Measurements from ENCODE around the gene MCUB. TPM values are rescaled to one million over a fixed set of nuclear protein-coding genes. Genes with fewer than 3 reads are reported as not detected.
A peak's percentile ranks its signal among the peaks of the same experiment; 100 is the strongest.

Gene MCUB
- total RNA-seq, 4 donors from 2014 or later: 30.4 to 68.4 (median 44.6) TPM

- 87% methylated on average over 6 of the region's 6 CpGs for WGBS
- Histone ChIP-seq H3K9me3 (no peaks in the 10 kb centered on the region), H3K36me3 (peaks cover 62% of the 10 kb centered on the region), H3K4me3 (no peak overlapping the region), H3K27ac (no peak overlapping the region), H3K4me1 (no peaks in the 10 kb centered on the region), H3K27me3 (no peaks in the 10 kb centered on the region)
- DNase-seq (ENCODE audit: low spot score in 2 of 2): no peak
- TF ChIP-seq POLR2AphosphoS5 (IDR thresholded peaks at IDR 0.05): no peak
- no peak for TF ChIP-seq CTCF (IDR thresholded peaks at IDR 0.05)
- no peak for TF ChIP-seq POLR2A (IDR thresholded peaks at IDR 0.05)
- TF ChIP-seq EP300 (IDR thresholded peaks at IDR 0.05): no peak
Observed at GRCh38 chr4:109690690-109691410, 130.8 kb downstream of the MCUB start.

GRCh38 chr4:109691411-109691920 is 131.4 kb downstream of the MCUB start:
- Histone ChIP-seq H3K4me3 (no peak overlapping the region), H3K9me3 (no peaks in the 10 kb centered on the region), H3K27ac (no peak overlapping the region), H3K4me1 (no peaks in the 10 kb centered on the region), H3K27me3 (no peaks in the 10 kb centered on the region), H3K36me3 (peaks cover 62% of the 10 kb centered on the region)
- TF ChIP-seq POLR2AphosphoS5 (IDR thresholded peaks at IDR 0.05) (no peak), CTCF (IDR thresholded peaks at IDR 0.05) (no peak), POLR2A (IDR thresholded peaks at IDR 0.05) (no peak), EP300 (IDR thresholded peaks at IDR 0.05) (no peak)
- 94% methylated on average over 1 of the region's 1 CpG for WGBS
- no peak for DNase-seq (ENCODE audit: low spot score in 2 of 2)

- WGBS: 100% methylated on average over 1 of the region's 1 CpG
- Histone ChIP-seq H3K27ac (no peak overlapping the region), H3K9me3 (no peaks in the 10 kb centered on the region), H3K27me3 (no peaks in the 10 kb centered on the region), H3K4me1 (peaks cover 34% of the 10 kb centered on the region), H3K4me3 (no peak overlapping the region), H3K36me3 (peaks cover 19% of the 10 kb centered on the region)
- TF ChIP-seq POLR2AphosphoS5 (IDR thresholded peaks at IDR 0.05): no peak
- TF ChIP-seq CTCF (IDR thresholded peaks at IDR 0.05): no peak
- no peak for TF ChIP-seq EP300 (IDR thresholded peaks at IDR 0.05)
- TF ChIP-seq POLR2A (IDR thresholded peaks at IDR 0.05): no peak
- no peak for DNase-seq (ENCODE audit: low spot score in 2 of 2)
Observed at GRCh38 chr4:109698656-109699055, 138.6 kb downstream of the MCUB start.

GRCh38 chr4:109699553-109700225 is 139.6 kb downstream of the MCUB start:
- no peak for DNase-seq (ENCODE audit: low spot score in 2 of 2)
- H3K9me3 ChIP-seq: no peaks in the 10 kb centered on the region
- no peak overlapping the region for H3K4me3 ChIP-seq
- no peak overlapping the region for H3K27ac ChIP-seq
- H3K36me3 ChIP-seq: peaks cover 10% of the 10 kb centered on the region
- peaks cover 37% of the 10 kb centered on the region for H3K4me1 ChIP-seq
- TF ChIP-seq POLR2AphosphoS5 (IDR thresholded peaks at IDR 0.05): no peak
- no peak for TF ChIP-seq POLR2A (IDR thresholded peaks at IDR 0.05)
- H3K27me3 ChIP-seq: no peaks in the 10 kb centered on the region
- 49% methylated on average over 8 of the region's 8 CpGs for whole genome bisulfite sequencing

GRCh38 chr4:109701566-109702410 is 141.7 kb downstream of the MCUB start:
- WGBS: 37% methylated on average over 21 of the region's 21 CpGs
- Histone ChIP-seq H3K9me3 (no peaks in the 10 kb centered on the region), H3K4me1 (peaks cover 37% of the 10 kb centered on the region), H3K27ac (peak overlapping the region; percentile 86), H3K36me3 (peaks cover 5% of the 10 kb centered on the region), H3K27me3 (no peaks in the 10 kb centered on the region), H3K4me3 (peak overlapping the region; percentile 77)
- TF ChIP-seq EP300 (IDR thresholded peaks at IDR 0.05) (no peak), POLR2A (IDR thresholded peaks at IDR 0.05) (no peak), POLR2AphosphoS5 (IDR thresholded peaks at IDR 0.05) (no peak), CTCF (IDR thresholded peaks at IDR 0.05) (no peak)
- no peak for DNase-seq (ENCODE audit: low spot score in 2 of 2)
